HG03575 (cell line): ENCODE measurements around the gene TIGIT.

Experiments
- ATAC-seq: cut with Tn5 transposase; IDR thresholded peaks from one replicate; pipeline ENCODE4 v1.9.1; 2021; ENCODE audit not compliant: unreplicated experiment, insufficient number of reproducible peaks, low FRiP score; ENCODE audit errors: extremely low read depth

TIGIT gene

GRCh38 chr3:114308377-114308776, 14.5 kb downstream of the TIGIT start:
- ATAC-seq: no peak

DNA sequence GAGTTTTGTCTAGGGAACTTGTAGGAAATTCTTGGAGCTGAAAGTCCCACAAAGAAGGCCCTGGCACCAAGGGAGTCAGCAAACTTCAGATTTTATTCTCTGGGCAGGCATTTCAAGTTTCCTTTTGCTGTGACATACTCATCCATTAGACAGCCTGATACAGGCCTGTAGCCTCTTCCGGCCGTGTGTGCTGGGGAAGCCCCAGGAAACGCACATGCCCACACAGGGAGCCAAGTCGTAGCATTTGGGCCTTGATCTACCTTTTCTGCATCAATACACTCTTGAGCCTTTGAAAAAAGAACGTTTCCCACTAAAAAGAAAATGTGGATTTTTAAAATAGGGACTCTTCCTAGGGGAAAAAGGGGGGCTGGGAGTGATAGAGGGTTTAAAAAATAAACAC, 15.0 kb downstream of the TIGIT start:
- ATAC-seq: no peak

- ATAC-seq: no peak
Measured at GRCh38 chr3:114310695-114311094, 16.9 kb downstream of the TIGIT start.

DNA sequence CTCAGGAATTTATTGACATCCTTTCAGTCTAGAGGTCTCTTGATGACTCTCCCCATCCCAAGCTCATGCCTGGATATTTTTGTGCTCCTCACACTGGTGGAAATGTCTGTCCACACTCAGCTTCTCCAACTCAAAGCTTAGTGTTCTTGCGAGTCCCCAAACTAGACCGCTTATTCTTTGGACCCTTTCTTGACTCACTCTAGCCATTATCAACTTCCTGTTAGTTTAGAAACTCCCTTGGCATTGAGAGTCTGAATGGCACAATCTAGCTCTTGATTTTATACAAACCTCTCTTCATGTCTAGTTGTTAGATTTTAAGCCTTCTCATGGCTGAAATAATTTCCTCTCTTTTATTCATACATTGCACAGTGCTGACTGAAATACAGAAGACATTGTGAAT, 19.6 kb downstream of the TIGIT start:
- no peak for ATAC-seq

DNA sequence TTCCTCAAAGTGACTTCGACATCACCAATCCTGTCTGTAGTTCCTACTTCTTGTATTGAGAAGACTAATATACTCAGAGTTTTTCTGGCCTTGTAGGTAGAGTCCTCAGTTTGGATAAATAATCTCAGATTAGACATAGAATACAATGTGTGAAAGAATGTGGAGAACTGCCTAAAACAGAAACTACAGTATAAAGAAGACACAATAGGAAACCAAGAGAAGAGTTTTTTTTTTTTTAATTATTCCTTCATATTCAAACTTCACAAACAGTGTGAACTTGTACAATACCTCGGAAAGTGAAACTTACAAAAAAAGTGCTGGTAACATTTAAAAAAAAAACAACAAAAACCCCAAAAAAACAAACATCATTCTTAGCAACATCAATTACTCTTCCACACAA, 20.5 kb downstream of the TIGIT start:
- ATAC-seq: no peak

DNA sequence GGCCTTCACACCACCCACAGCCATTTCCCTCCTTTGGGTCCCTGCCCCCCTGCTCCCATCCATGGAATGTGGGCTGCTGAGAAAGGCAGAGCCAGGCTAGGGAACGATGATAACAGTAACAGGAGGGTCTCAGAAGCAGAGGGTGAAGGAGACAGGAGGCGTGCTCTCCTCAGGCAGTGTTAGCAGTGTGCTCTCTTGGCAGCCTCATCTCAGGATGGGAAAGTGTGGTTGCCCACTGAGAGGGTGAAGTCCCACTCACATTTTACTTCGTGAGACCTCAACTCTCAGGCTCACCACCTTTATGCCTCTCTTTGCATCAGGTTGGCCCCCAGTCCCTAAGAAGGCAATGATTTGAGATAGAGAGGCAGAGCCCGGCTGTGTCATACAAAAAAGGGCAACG, 24.5 kb downstream of the TIGIT start:
- no peak for ATAC-seq

DNA sequence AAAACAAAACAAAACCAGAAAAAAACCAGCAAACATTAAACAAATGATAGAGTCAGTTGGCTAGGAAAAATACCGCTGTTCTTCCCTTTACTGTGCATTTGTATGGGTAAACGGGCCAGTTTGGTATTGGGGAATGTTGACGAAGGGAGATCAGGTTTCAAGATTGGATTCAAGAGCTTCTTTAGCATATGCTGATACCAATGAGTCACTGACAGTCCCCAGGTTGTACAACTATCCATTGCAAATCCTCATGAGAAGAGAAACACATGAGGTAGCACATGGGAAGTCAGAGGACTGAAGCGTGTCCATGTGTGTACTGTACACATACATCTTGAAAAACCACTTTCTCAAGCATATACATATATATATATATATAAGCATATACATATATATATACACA, 25.6 kb downstream of the TIGIT start:
- no peak for ATAC-seq

- no peak for ATAC-seq
Measured at GRCh38 chr3:114320246-114320645, 26.4 kb downstream of the TIGIT start.

DNA sequence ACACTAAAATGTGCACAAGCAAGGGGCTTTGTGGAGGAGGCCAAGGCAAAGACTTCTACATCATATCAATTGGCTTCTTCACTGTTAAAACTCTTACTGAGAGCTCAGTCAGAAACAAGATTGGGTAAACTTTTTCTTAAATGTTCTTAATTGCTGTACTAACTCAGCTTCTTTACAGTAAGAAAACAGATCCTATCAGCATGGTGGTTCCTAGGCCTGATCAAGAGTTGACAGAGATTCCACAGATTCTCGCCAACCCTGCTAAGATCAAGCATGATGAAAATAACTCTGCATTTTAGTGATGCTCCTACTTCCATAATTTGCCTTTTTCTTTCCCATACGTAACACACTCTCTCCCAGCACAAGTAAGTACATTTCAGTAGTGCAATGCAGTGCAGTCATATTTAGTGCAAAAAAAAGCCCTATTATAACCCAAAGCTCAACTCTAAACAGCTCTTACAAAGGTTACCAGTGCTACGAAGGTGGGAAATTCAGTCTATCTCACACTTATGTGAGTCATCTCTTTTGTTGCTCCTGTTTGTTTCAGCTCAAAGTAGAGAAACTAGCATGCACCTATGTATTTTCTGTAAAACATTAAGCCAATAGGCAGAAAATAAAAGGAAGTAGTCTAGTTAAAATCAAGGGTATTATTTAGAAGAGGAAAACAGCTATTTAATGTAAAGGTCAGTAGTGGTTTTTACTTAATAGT, 29.9 kb downstream of the TIGIT start:
- ATAC-seq: no peak

GRCh38 chr3:114327665-114328064, 33.8 kb downstream of the TIGIT start:
- ATAC-seq: no peak

- ATAC-seq: no peak
Measured at GRCh38 chr3:114328345-114328744, 34.5 kb downstream of the TIGIT start.

- no peak for ATAC-seq
Measured at GRCh38 chr3:114329823-114330222, 36.0 kb downstream of the TIGIT start.

GRCh38 chr3:114331007-114331406, 37.2 kb downstream of the TIGIT start:
- ATAC-seq: no peak

GRCh38 chr3:114331710-114332109, 37.9 kb downstream of the TIGIT start:
- ATAC-seq: no peak

DNA sequence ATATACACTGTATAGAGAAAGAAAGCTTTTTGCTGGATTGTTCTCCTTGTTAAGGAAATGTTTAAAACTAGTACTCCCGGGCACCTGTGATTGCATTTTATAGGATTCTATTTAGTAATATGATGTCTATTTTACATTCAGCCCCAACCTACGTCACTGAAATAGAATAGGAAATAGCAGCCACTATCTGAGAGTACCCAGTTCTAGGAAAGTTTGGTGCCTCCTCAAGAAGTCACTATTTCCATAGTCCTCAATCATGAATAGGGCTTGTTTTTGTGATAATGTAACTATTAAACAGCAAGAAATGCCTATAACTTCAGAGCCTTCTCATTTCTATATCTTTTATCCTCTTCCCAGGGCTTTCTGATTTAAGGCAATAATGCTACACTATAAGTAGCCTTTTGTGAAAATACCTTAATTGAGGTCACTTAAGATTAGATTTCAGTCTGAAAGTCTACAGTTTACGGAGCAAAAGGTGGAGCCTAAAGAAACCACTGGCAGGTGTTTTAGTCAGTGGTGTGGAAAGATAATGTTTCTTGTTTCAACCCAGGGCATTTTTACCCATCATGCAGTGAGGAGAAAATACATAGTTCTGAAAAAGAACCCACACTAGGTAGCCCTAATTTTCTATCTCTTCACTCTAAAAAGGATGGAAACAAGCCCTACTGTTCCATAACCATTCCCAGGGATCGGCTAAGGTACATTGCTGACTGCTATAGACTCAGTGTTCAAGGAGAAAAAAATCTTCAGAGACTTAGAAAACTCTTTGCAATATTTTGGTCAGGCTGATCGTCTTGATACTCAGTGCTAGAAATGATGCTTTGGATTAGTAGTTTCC, 38.7 kb downstream of the TIGIT start:
- ATAC-seq: no peak

DNA sequence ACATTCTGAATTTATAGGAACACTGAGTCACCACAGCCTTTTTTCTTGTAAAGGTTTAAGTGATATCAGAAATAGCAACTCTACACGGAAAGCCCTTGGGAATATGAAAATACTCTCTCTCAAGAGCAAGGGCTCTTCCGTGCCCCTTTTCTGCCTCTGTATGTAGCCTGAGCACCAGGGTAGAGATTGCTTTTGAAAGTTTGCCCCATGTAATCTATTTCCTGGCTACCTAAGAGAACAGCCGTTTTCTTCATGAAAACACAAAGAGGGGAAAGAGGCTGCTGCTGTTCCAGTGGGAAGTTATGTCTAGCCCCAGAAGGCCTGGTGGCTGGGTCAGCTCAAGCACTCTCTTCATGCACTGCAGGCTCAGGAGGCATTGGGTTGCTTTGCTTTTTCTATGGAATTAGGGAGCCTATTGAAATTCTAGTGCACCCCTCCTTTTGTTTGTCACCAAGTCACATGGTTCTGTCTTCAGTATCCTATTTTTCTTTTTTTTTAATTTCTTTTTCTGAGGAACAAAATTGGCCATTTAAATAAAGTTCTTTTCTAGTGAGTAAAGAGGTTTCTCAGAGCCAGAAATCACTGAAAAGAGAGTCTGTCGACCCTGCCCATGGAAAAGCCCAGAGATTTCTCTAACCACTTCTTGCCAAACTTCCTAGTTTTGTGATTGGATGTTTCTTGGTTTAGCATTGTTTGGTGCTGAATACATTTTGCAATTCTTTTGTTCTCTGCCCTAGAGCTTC, 39.5 kb downstream of the TIGIT start:
- ATAC-seq: no peak

GRCh38 chr3:114333923-114334240, 40.1 kb downstream of the TIGIT start:
- no peak for ATAC-seq

- ATAC-seq: no peak
Measured at GRCh38 chr3:114336122-114336697, 42.4 kb downstream of the TIGIT start.

DNA sequence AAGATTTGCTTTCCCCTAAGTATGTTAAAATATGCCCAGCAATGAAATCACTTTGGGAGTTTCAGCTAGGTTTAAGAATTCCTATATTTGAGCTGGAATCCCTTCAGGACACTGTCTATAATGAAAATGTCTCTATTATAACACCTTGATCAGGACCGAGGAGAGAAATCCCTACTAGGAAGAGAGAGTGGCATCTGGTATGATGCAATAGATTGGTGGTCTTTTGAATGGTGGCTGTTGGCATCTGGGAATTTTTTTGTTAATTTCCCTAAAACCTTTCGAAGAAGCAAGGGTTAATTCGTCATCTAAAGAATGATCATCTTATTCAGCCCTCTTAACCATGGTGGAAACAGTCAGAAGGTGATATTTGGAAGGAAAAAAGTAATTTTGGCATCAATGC, 43.0 kb downstream of the TIGIT start:
- no peak for ATAC-seq
